ENCODE results near the gene UBA3. TPM values are rescaled to one million over a fixed set of nuclear protein-coding genes. Genes with fewer than 3 reads are reported as not detected.
A peak's percentile ranks its signal among the peaks of the same experiment; 100 is the strongest.

UBA3 gene
- total and polyA plus RNA-seq, 2 of the 13 experiments (the other 11 are each of a cell fraction or from before 2014, with no cell fraction given) = 40.7 to 49.0 TPM

DNA sequence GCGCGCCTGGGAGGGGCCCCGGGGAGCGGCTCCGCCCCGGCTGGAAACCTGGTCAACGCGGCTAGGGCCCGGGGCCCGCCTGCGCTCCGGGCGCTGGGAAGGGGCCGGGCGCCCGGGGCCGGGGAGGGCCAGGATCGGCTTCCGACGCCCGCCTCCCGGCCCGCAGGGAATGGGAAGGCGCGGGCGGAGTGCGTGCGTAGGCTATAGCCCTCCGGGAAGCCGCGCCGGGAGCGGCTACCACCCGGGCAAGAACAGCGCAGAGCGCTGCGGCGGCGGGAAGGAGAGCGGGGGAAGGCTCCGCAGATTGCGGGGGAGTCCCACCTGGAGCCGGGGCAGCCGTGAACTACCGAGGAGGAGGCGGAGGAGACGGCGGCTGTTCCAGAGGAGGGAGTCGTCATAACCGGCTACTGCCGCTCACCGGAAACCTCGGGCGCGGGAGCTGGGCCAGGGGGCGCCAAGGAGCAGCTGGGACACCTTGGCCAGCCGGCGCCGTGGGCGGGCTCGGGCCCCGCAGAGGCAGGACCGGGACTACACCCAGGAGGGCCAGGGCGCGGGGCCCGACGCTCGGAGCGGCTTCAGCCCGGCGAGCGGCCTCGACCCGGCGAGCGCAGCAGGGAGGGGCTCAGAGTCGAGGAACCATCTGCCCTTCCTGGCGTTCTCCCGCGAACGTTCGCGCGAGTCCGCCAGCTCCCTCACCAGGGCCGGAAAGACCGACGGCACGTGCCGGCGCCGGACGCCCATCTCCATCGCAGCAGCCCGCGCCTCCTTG is 66.7 kb downstream of the UBA3 start, which contains the start of gene EOGT (continued):
- TF ChIP-seq, protein P1, sequence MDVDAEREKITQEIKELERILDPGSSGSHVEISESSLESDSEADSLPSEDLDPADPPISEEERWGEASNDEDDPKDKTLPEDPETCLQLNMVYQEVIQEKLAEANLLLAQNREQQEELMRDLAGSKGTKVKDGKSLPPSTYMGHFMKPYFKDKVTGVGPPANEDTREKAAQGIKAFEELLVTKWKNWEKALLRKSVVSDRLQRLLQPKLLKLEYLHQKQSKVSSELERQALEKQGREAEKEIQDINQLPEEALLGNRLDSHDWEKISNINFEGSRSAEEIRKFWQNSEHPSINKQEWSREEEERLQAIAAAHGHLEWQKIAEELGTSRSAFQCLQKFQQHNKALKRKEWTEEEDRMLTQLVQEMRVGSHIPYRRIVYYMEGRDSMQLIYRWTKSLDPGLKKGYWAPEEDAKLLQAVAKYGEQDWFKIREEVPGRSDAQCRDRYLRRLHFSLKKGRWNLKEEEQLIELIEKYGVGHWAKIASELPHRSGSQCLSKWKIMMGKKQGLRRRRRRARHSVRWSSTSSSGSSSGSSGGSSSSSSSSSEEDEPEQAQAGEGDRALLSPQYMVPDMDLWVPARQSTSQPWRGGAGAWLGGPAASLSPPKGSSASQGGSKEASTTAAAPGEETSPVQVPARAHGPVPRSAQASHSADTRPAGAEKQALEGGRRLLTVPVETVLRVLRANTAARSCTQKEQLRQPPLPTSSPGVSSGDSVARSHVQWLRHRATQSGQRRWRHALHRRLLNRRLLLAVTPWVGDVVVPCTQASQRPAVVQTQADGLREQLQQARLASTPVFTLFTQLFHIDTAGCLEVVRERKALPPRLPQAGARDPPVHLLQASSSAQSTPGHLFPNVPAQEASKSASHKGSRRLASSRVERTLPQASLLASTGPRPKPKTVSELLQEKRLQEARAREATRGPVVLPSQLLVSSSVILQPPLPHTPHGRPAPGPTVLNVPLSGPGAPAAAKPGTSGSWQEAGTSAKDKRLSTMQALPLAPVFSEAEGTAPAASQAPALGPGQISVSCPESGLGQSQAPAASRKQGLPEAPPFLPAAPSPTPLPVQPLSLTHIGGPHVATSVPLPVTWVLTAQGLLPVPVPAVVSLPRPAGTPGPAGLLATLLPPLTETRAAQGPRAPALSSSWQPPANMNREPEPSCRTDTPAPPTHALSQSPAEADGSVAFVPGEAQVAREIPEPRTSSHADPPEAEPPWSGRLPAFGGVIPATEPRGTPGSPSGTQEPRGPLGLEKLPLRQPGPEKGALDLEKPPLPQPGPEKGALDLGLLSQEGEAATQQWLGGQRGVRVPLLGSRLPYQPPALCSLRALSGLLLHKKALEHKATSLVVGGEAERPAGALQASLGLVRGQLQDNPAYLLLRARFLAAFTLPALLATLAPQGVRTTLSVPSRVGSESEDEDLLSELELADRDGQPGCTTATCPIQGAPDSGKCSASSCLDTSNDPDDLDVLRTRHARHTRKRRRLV (CRISPR knock-in tag; IDR thresholded peaks at IDR 0.05) = peak; percentile 80
- TF ChIP-seq, protein P2, sequence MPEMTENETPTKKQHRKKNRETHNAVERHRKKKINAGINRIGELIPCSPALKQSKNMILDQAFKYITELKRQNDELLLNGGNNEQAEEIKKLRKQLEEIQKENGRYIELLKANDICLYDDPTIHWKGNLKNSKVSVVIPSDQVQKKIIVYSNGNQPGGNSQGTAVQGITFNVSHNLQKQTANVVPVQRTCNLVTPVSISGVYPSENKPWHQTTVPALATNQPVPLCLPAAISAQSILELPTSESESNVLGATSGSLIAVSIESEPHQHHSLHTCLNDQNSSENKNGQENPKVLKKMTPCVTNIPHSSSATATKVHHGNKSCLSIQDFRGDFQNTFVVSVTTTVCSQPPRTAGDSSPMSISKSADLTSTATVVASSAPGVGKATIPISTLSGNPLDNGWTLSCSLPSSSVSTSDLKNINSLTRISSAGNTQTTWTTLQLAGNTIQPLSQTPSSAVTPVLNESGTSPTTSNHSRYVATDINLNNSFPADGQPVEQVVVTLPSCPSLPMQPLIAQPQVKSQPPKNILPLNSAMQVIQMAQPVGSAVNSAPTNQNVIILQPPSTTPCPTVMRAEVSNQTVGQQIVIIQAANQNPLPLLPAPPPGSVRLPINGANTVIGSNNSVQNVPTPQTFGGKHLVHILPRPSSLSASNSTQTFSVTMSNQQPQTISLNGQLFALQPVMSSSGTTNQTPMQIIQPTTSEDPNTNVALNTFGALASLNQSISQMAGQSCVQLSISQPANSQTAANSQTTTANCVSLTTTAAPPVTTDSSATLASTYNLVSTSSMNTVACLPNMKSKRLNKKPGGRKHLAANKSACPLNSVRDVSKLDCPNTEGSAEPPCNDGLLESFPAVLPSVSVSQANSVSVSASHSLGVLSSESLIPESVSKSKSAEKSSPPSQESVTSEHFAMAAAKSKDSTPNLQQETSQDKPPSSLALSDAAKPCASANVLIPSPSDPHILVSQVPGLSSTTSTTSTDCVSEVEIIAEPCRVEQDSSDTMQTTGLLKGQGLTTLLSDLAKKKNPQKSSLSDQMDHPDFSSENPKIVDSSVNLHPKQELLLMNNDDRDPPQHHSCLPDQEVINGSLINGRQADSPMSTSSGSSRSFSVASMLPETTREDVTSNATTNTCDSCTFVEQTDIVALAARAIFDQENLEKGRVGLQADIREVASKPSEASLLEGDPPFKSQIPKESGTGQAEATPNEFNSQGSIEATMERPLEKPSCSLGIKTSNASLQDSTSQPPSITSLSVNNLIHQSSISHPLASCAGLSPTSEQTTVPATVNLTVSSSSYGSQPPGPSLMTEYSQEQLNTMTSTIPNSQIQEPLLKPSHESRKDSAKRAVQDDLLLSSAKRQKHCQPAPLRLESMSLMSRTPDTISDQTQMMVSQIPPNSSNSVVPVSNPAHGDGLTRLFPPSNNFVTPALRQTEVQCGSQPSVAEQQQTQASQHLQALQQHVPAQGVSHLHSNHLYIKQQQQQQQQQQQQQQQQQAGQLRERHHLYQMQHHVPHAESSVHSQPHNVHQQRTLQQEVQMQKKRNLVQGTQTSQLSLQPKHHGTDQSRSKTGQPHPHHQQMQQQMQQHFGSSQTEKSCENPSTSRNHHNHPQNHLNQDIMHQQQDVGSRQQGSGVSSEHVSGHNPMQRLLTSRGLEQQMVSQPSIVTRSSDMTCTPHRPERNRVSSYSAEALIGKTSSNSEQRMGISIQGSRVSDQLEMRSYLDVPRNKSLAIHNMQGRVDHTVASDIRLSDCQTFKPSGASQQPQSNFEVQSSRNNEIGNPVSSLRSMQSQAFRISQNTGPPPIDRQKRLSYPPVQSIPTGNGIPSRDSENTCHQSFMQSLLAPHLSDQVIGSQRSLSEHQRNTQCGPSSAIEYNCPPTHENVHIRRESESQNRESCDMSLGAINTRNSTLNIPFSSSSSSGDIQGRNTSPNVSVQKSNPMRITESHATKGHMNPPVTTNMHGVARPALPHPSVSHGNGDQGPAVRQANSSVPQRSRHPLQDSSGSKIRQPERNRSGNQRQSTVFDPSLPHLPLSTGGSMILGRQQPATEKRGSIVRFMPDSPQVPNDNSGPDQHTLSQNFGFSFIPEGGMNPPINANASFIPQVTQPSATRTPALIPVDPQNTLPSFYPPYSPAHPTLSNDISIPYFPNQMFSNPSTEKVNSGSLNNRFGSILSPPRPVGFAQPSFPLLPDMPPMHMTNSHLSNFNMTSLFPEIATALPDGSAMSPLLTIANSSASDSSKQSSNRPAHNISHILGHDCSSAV (CRISPR knock-in tag; IDR thresholded peaks at IDR 0.05; ENCODE audit: borderline replicate concordance) = no peak
- TF ChIP-seq ZNF124 (CRISPR knock-in tag; IDR thresholded peaks at IDR 0.05) = no peak; the same call in 1 of the 2 replicates
- TF ChIP-seq ISX (CRISPR knock-in tag; conservative IDR thresholded peaks at IDR 0.05) = peak; percentile 73; the same call in 1 of the 2 replicates
- TF ChIP-seq, protein P3, sequence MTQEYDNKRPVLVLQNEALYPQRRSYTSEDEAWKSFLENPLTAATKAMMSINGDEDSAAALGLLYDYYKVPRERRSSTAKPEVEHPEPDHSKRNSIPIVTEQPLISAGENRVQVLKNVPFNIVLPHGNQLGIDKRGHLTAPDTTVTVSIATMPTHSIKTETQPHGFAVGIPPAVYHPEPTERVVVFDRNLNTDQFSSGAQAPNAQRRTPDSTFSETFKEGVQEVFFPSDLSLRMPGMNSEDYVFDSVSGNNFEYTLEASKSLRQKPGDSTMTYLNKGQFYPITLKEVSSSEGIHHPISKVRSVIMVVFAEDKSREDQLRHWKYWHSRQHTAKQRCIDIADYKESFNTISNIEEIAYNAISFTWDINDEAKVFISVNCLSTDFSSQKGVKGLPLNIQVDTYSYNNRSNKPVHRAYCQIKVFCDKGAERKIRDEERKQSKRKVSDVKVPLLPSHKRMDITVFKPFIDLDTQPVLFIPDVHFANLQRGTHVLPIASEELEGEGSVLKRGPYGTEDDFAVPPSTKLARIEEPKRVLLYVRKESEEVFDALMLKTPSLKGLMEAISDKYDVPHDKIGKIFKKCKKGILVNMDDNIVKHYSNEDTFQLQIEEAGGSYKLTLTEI (CRISPR knock-in tag; conservative IDR thresholded peaks at IDR 0.05) = no peak
- TF ChIP-seq, protein P4, sequence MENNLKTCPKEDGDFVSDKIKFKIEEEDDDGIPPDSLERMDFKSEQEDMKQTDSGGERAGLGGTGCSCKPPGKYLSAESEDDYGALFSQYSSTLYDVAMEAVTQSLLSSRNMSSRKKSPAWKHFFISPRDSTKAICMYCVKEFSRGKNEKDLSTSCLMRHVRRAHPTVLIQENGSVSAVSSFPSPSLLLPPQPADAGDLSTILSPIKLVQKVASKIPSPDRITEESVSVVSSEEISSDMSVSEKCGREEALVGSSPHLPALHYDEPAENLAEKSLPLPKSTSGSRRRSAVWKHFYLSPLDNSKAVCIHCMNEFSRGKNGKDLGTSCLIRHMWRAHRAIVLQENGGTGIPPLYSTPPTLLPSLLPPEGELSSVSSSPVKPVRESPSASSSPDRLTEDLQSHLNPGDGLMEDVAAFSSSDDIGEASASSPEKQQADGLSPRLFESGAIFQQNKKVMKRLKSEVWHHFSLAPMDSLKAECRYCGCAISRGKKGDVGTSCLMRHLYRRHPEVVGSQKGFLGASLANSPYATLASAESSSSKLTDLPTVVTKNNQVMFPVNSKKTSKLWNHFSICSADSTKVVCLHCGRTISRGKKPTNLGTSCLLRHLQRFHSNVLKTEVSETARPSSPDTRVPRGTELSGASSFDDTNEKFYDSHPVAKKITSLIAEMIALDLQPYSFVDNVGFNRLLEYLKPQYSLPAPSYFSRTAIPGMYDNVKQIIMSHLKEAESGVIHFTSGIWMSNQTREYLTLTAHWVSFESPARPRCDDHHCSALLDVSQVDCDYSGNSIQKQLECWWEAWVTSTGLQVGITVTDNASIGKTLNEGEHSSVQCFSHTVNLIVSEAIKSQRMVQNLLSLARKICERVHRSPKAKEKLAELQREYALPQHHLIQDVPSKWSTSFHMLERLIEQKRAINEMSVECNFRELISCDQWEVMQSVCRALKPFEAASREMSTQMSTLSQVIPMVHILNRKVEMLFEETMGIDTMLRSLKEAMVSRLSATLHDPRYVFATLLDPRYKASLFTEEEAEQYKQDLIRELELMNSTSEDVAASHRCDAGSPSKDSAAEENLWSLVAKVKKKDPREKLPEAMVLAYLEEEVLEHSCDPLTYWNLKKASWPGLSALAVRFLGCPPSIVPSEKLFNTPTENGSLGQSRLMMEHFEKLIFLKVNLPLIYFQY (CRISPR knock-in tag; IDR thresholded peaks at IDR 0.05; ENCODE audit: borderline replicate concordance) = peak; percentile 97
- TF ChIP-seq ZNF101 (CRISPR knock-in tag; IDR thresholded peaks at IDR 0.05; ENCODE audit: borderline replicate concordance, low read depth) = no peak; the same call in 1 of the 2 replicates
